HCT116 (cell line): ENCODE measurements around the gene MAP2K6. TPM values are rescaled to one million over a fixed set of nuclear protein-coding genes. Genes with fewer than 3 reads are reported as not detected.

Experiments used
- ATAC-seq: fragments of 200-7000 bp; cut with Tn5 transposase; 2 replicates; pipeline ENCODE4 v1.9.1; 2020; ENCODE audit warnings: mild to moderate bottlenecking, moderate library complexity
- BruUV-seq: library from RNA; stranded (reverse); fragments of 400-500 nt; replicated peaks from 2 replicates; lab custom pipeline; 2021; lab: Mats Ljungman, UMichigan
- CTCF ChIA-PET: fragments of 300-600 bp; sonication (Branson Sonifier 250); formaldehyde crosslinking; loops from one replicate; lab custom pipeline; 2021; ENCODE audit warnings: antibody characterized with exemption; lab: Charles Lee
- POLR2A ChIA-PET: fragments of 300-600, 350-600 bp; sonication (Branson Sonifier 250); formaldehyde crosslinking; loops from one replicate; lab custom pipeline; 2021; ENCODE audit warnings: antibody characterized with exemption; lab: Charles Lee
- RAD21 ChIA-PET, 2 experiments: fragments of 300-600 bp; sonication (Branson Sonifier 250); formaldehyde crosslinking; loops; one replicate each; lab custom pipeline; 2023; ENCODE audit warnings: low total read pairs in 2 of 2; ENCODE audit not compliant: uncharacterized antibody in 2 of 2, unreplicated experiment in 2 of 2, low non-redundant PET in 1 of 2; lab: Charles Lee
- DNase-seq: peaks from one replicate; pipeline ENCODE4 v3.0.0-alpha.2; 2010; ENCODE audit warnings: low read depth, low spot score
- H2AFZ ChIP-seq: fragments of 200-600 bp; shearing (Covaris generic), sonication (generic); 2 replicates; pipeline ENCODE4 v1.6.1; 2017; ENCODE audit warnings: low read depth, mixed run types, mixed read lengths, antibody characterized with exemption, low read length; ENCODE audit not compliant: poor library complexity, severe bottlenecking
- H3K27ac ChIP-seq: 2 replicates; pipeline ENCODE4 v1.5.1; 2012; ENCODE audit warnings: low read depth, low read length
- H3K27me3 ChIP-seq: fragments of 200-600 bp; sonication (generic); 2 replicates; pipeline ENCODE4 v1.6.1; 2016; ENCODE audit warnings: mixed run types, low read length, mixed read lengths; ENCODE audit not compliant: insufficient read depth
- H3K36me3 ChIP-seq, 2 experiments: fragments of 200-500 bp in 1 of 2; fragments of 200-600 bp in 1 of 2; sonication (Bioruptor generic) in 1 of 2; sonication (generic) in 1 of 2; 2 replicates each; pipeline versions ENCODE4 v1.5.1 to v1.6.1; 2014 to 2016; ENCODE audit warnings: low read length in 2 of 2, inconsistent platforms in 1 of 2, mixed read lengths in 1 of 2, mixed run types in 1 of 2; ENCODE audit not compliant: insufficient read depth in 2 of 2, control insufficient read depth in 1 of 2
- H3K4me1 ChIP-seq, 2 experiments: fragments of 200-600 bp in 1 of 2; sonication (generic) in 1 of 2; 2 replicates each; pipeline versions ENCODE4 v1.5.1 to v1.6.1; 2012 to 2017; ENCODE audit warnings: low read length in 2 of 2, inconsistent platforms in 1 of 2, mild to moderate bottlenecking in 1 of 2, mixed read lengths in 1 of 2, mixed run types in 1 of 2, moderate library complexity in 1 of 2; ENCODE audit not compliant: insufficient read depth in 2 of 2, control insufficient read depth in 1 of 2
- H3K4me2 ChIP-seq: fragments of 200-600 bp; sonication (generic); 2 replicates; pipeline ENCODE4 v1.6.1; 2017; ENCODE audit warnings: mixed run types, low read length, mixed read lengths
- H3K4me3 ChIP-seq, 2 experiments: fragments of 200-600 bp in 1 of 2; sonication (generic) in 1 of 2; replicated peaks in 1 of 2; 2 replicates each; pipeline ENCODE4 v1.5.1; 2011 to 2016; ENCODE audit warnings: low read length in 2 of 2, control low read depth in 1 of 2, low read depth in 1 of 2, mild to moderate bottlenecking in 1 of 2, mixed read lengths in 1 of 2, mixed run types in 1 of 2
- H3K79me2 ChIP-seq: fragments of 200-600 bp; sonication (generic); 2 replicates; pipeline ENCODE4 v1.6.1; 2017; ENCODE audit warnings: mild to moderate bottlenecking, mixed run types, low read length, moderate library complexity, mixed read lengths; ENCODE audit not compliant: insufficient read depth
- H3K9ac ChIP-seq: fragments of 200-600 bp; sonication (generic); 2 replicates; pipeline ENCODE4 v1.6.1; 2016; ENCODE audit warnings: low read length, mixed read lengths
- H3K9me2 ChIP-seq: fragments of 200-600 bp; sonication (generic), shearing (Covaris generic); 2 replicates; pipeline ENCODE4 v1.6.1; 2017; ENCODE audit warnings: mixed run types, mild to moderate bottlenecking, moderate library complexity; ENCODE audit not compliant: insufficient read depth
- H3K9me3 ChIP-seq, 2 experiments: fragments of 200-500 bp in 1 of 2; fragments of 200-600 bp in 1 of 2; sonication (Bioruptor generic) in 1 of 2; sonication (generic) in 1 of 2; 2 replicates each; pipeline ENCODE4 v1.6.1; 2014 to 2017; ENCODE audit warnings: low read length in 2 of 2, mixed read lengths in 2 of 2, inconsistent platforms in 1 of 2, low read depth in 1 of 2, mild to moderate bottlenecking in 1 of 2, mixed run types in 1 of 2, moderate library complexity in 1 of 2; ENCODE audit not compliant: control insufficient read depth in 1 of 2, insufficient read depth in 1 of 2
- H4K20me1 ChIP-seq: fragments of 200-600 bp; sonication (generic), shearing (Covaris generic); 2 replicates; pipeline ENCODE4 v1.6.1; 2017; ENCODE audit warnings: mixed run types, mild to moderate bottlenecking, moderate library complexity; ENCODE audit not compliant: insufficient read depth
- FOSL1 ChIP-seq: IDR thresholded peaks from 2 replicates; pipeline ENCODE4 v1.6.1; 2012; ENCODE audit warnings: low read depth
- JUND ChIP-seq: IDR thresholded peaks from 2 replicates; pipeline ENCODE4 v1.6.1; 2012
- RAD21 ChIP-seq: IDR thresholded peaks from 2 replicates; pipeline ENCODE4 v1.6.1; 2012; ENCODE audit warnings: low read depth, mild to moderate bottlenecking
- SRF ChIP-seq: IDR thresholded peaks from 2 replicates; pipeline ENCODE4 v1.6.1; 2012; ENCODE audit warnings: low read depth
- TCF7L2 ChIP-seq: IDR thresholded peaks from 2 replicates; pipeline ENCODE4 v1.7.0; 2011; ENCODE audit warnings: borderline replicate concordance, inconsistent platforms; ENCODE audit not compliant: insufficient read depth, insufficient read length; ENCODE audit errors: extremely low read depth
- ZNF274 ChIP-seq: fragments of 200-500 bp; sonication (Bioruptor generic); IDR thresholded peaks from 2 replicates; pipeline ENCODE4 v1.6.1; 2014; ENCODE audit warnings: mild to moderate bottlenecking, low read depth, low read length, inconsistent platforms
- intact Hi-C: fragments of 100-400 bp; cut with micrococcal nuclease; formaldehyde crosslinking; loops from 2 replicates; pipeline ENCODE4 v1.10.0; 2022
- total RNA-seq: library from RNA; stranded (reverse); gene quantifications from one replicate; pipeline ENCODE4 v1.2.1, GENCODE V29; 2021; ENCODE audit not compliant: unreplicated experiment
- TF ChIP-seq, protein P1 (sequence below): IDR thresholded peaks from 2 replicates; pipeline ENCODE4 v1.6.1; 2012
- TF ChIP-seq, protein P2 (sequence below): IDR thresholded peaks from 2 replicates; pipeline ENCODE4 v1.6.1; 2012; ENCODE audit warnings: low read depth
- TF ChIP-seq, protein P3 (sequence below): IDR thresholded peaks from 2 replicates; pipeline ENCODE4 v1.6.1; 2011; ENCODE audit warnings: mild to moderate bottlenecking, low read length, moderate library complexity; ENCODE audit not compliant: insufficient replicate concordance; ENCODE audit errors: extremely low read depth
- TF ChIP-seq, protein P4 (sequence below), 3 experiments: fragments of 200-600 bp in 1 of 3; sonication (generic) in 1 of 3; IDR thresholded peaks in 2 of 3; conservative IDR thresholded peaks in 1 of 3; 2 replicates each; pipeline ENCODE4 v1.5.1; 2012 to 2017; ENCODE audit warnings: low read depth in 2 of 3, low read length in 2 of 3, antibody characterized with exemption in 1 of 3, borderline replicate concordance in 1 of 3, control low read depth in 1 of 3, mild to moderate bottlenecking in 1 of 3, mixed read lengths in 1 of 3, mixed run types in 1 of 3, moderate library complexity in 1 of 3; ENCODE audit not compliant: insufficient read depth in 1 of 3

Gene MAP2K6
- total RNA-seq, 1 experiment from 2014 or later = 0.22 TPM

DNA sequence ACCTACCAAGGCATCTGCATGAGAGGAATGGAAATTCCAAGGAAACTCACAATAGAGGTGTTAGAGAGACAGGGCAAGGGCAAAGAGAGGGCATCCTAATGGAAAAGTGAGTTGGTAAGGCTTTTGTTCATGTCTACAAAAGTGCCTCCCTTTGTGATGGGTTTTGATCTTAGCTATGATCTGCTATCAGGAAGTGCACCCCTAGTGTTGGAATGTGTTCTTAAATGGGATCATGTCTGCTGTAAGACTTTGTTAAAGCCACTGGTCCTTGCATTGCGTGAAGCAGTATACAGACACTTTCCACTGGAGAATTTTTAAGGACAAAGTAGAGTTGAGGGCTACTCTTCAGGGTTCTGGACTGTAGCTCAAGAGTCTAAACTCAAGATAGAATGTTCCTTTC lies 92.0 kb downstream of the MAP2K6 start:
- no peaks in the 10 kb centered on the region for H3K79me2 ChIP-seq

DNA sequence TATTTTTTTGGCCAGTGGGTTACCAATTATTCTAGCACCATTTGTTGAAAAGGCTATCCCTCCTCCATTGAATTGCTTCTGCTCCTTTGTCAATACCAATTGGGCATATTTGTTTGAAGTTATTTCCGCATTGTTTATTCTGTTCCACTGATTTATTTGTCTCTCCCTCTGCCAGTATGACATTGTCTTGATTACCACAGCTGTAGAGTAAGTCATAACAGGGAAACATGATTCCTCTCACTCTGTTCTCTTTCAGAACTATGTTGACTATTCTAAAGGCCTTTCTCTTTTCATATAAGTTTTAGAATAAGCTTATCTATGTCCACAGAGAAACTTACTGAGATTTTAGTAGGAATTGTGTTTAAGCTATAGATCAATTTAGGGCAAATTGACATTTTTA lies 94.3 kb downstream of the MAP2K6 start:
- Histone ChIP-seq H3K36me3 (no peaks in the 10 kb centered on the region), H3K9ac (no peak overlapping the region), H3K27ac (no peak overlapping the region), H2AFZ (no peak overlapping the region), H3K79me2 (no peaks in the 10 kb centered on the region), H3K27me3 (no peaks in the 10 kb centered on the region), H3K9me3 (no peaks in the 10 kb centered on the region), H3K4me3 (no peak overlapping the region), H3K4me2 (no peak overlapping the region), H4K20me1 (no peaks in the 10 kb centered on the region), H3K4me1 (no peaks in the 10 kb centered on the region), H3K9me2 (no peaks in the 10 kb centered on the region)
- intact Hi-C loops = no loop called here
- no TSS peak for BruUV-seq
- ChIA-PET POLR2A (no interaction called here), CTCF (no interaction called here), RAD21 (no interaction called here)
- DNase-seq = no peak
- ATAC-seq = no peak
- TF ChIP-seq, protein P1, sequence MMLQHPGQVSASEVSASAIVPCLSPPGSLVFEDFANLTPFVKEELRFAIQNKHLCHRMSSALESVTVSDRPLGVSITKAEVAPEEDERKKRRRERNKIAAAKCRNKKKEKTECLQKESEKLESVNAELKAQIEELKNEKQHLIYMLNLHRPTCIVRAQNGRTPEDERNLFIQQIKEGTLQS = no peak
- TF ChIP-seq, protein P2, sequence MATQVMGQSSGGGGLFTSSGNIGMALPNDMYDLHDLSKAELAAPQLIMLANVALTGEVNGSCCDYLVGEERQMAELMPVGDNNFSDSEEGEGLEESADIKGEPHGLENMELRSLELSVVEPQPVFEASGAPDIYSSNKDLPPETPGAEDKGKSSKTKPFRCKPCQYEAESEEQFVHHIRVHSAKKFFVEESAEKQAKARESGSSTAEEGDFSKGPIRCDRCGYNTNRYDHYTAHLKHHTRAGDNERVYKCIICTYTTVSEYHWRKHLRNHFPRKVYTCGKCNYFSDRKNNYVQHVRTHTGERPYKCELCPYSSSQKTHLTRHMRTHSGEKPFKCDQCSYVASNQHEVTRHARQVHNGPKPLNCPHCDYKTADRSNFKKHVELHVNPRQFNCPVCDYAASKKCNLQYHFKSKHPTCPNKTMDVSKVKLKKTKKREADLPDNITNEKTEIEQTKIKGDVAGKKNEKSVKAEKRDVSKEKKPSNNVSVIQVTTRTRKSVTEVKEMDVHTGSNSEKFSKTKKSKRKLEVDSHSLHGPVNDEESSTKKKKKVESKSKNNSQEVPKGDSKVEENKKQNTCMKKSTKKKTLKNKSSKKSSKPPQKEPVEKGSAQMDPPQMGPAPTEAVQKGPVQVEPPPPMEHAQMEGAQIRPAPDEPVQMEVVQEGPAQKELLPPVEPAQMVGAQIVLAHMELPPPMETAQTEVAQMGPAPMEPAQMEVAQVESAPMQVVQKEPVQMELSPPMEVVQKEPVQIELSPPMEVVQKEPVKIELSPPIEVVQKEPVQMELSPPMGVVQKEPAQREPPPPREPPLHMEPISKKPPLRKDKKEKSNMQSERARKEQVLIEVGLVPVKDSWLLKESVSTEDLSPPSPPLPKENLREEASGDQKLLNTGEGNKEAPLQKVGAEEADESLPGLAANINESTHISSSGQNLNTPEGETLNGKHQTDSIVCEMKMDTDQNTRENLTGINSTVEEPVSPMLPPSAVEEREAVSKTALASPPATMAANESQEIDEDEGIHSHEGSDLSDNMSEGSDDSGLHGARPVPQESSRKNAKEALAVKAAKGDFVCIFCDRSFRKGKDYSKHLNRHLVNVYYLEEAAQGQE = no peak
- TF ChIP-seq FOSL1 (no peak), JUND (no peak), ZNF274 (no peak), RAD21 (no peak)
- TF ChIP-seq, protein P3, sequence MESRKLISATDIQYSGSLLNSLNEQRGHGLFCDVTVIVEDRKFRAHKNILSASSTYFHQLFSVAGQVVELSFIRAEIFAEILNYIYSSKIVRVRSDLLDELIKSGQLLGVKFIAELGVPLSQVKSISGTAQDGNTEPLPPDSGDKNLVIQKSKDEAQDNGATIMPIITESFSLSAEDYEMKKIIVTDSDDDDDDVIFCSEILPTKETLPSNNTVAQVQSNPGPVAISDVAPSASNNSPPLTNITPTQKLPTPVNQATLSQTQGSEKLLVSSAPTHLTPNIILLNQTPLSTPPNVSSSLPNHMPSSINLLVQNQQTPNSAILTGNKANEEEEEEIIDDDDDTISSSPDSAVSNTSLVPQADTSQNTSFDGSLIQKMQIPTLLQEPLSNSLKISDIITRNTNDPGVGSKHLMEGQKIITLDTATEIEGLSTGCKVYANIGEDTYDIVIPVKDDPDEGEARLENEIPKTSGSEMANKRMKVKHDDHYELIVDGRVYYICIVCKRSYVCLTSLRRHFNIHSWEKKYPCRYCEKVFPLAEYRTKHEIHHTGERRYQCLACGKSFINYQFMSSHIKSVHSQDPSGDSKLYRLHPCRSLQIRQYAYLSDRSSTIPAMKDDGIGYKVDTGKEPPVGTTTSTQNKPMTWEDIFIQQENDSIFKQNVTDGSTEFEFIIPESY = no peak

More for the DNA sequence above, 92.0 kb downstream of the MAP2K6 start:
- Histone ChIP-seq H3K4me1 (no peaks in the 10 kb centered on the region; a peak in 1 of 4 replicates), H3K36me3 (no peaks in the 10 kb centered on the region), H2AFZ (no peak overlapping the region), H3K27me3 (no peaks in the 10 kb centered on the region), H3K4me2 (no peak overlapping the region), H4K20me1 (no peaks in the 10 kb centered on the region), H3K9me2 (no peaks in the 10 kb centered on the region), H3K9me3 (no peaks in the 10 kb centered on the region), H3K4me3 (no peak overlapping the region), H3K9ac (no peak overlapping the region), H3K27ac (no peak overlapping the region)
- BruUV-seq = no TSS peak
- POLR2A ChIA-PET = no interaction called here
- DNase-seq (no peak), ATAC-seq (peak; percentile 87)
- TF ChIP-seq TCF7L2 (peak; percentile 41), SRF (no peak)
- TF ChIP-seq, protein P4, sequence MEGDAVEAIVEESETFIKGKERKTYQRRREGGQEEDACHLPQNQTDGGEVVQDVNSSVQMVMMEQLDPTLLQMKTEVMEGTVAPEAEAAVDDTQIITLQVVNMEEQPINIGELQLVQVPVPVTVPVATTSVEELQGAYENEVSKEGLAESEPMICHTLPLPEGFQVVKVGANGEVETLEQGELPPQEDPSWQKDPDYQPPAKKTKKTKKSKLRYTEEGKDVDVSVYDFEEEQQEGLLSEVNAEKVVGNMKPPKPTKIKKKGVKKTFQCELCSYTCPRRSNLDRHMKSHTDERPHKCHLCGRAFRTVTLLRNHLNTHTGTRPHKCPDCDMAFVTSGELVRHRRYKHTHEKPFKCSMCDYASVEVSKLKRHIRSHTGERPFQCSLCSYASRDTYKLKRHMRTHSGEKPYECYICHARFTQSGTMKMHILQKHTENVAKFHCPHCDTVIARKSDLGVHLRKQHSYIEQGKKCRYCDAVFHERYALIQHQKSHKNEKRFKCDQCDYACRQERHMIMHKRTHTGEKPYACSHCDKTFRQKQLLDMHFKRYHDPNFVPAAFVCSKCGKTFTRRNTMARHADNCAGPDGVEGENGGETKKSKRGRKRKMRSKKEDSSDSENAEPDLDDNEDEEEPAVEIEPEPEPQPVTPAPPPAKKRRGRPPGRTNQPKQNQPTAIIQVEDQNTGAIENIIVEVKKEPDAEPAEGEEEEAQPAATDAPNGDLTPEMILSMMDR (IDR thresholded peaks at IDR 0.05 in 2 of 3, conservative IDR thresholded peaks at IDR 0.05 in 1 of 3; ENCODE audit: borderline replicate concordance in 1 of 3, insufficient read depth in 1 of 3, low read depth in 2 of 3, low read length in 2 of 3) = peak in 2 of 3 experiments; percentile 69 to 70; a peak in 4 of 6 replicates
- CTCF ChIA-PET = interaction anchor here (0.5 to 1.9 kb wide), 14 partner anchors 9 to 734 kb away, joined by 3 to 7 read pairs (median 4); no protein-coding TSS in a partner anchor
- intact Hi-C loops = no loop called here
- RAD21 ChIA-PET = no interaction called here
